A673 (cell line): ENCODE measurements around the gene POM121L2. TPM values are rescaled to one million over a fixed set of nuclear protein-coding genes. Genes with fewer than 3 reads are reported as not detected.

ENCODE experiments used
- BruUV-seq: library from RNA; stranded (reverse); fragments of 400-500 nt; replicated peaks from 2 replicates; lab custom pipeline; 2021; lab: Mats Ljungman, UMichigan
- CTCF ChIA-PET: fragments of 300-600 bp; sonication (Branson Sonifier 250); formaldehyde crosslinking; loops from one replicate; lab custom pipeline; 2022; ENCODE audit warnings: antibody characterized with exemption; lab: Charles Lee
- POLR2A ChIA-PET: fragments of 300-600 bp; sonication (Branson Sonifier 250); formaldehyde crosslinking; loops from one replicate; lab custom pipeline; 2022; ENCODE audit warnings: antibody characterized with exemption; ENCODE audit not compliant: low non-redundant PET; lab: Charles Lee
- DNase-seq: peaks from one replicate; pipeline ENCODE4 v3.0.0-alpha.2; 2015; ENCODE audit warnings: low spot score
- H3K27ac ChIP-seq: fragments of 200-600 bp; sonication (generic); 2 replicates; pipeline ENCODE4 v1.5.1; 2016; ENCODE audit warnings: mixed run types, low read depth, mild to moderate bottlenecking, mixed read lengths, antibody characterized with exemption, low read length; ENCODE audit not compliant: poor library complexity, severe bottlenecking
- H3K27me3 ChIP-seq: fragments of 200-600 bp; sonication (generic); replicated peaks from 2 replicates; pipeline ENCODE4 v1.6.1; 2017; ENCODE audit warnings: mixed run types, low read depth, mild to moderate bottlenecking, mixed read lengths, antibody characterized with exemption, low read length; ENCODE audit not compliant: insufficient read depth, poor library complexity
- H3K36me3 ChIP-seq: fragments of 200-600 bp; sonication (generic); 2 replicates; pipeline ENCODE4 v1.6.1; 2016; ENCODE audit warnings: mixed run types, mild to moderate bottlenecking, mixed read lengths, antibody characterized with exemption, low read length; ENCODE audit not compliant: insufficient read depth, poor library complexity, severe bottlenecking
- H3K4me1 ChIP-seq: fragments of 200-600 bp; sonication (generic); 2 replicates; pipeline ENCODE4 v1.6.1; 2017; ENCODE audit warnings: mixed run types, mild to moderate bottlenecking, mixed read lengths, antibody characterized with exemption, low read length; ENCODE audit not compliant: insufficient read depth, poor library complexity, severe bottlenecking
- H3K4me3 ChIP-seq: fragments of 200-600 bp; sonication (generic); 2 replicates; pipeline ENCODE4 v1.5.1; 2016; ENCODE audit warnings: low read depth, mixed run types, mild to moderate bottlenecking, mixed read lengths, low read length; ENCODE audit not compliant: poor library complexity, severe bottlenecking
- H3K9me3 ChIP-seq: fragments of 200-600 bp; sonication (generic); 2 replicates; pipeline ENCODE4 v1.6.1; 2016; ENCODE audit warnings: mixed run types, low read depth, mild to moderate bottlenecking, mixed read lengths, antibody characterized with exemption, low read length; ENCODE audit not compliant: poor library complexity, severe bottlenecking
- CTCF ChIP-seq: fragments of 300-800, 200-600 bp; sonication (generic); conservative IDR thresholded peaks from 2 replicates; pipeline ENCODE4 v1.5.1; 2017; ENCODE audit warnings: low read depth, mild to moderate bottlenecking, antibody characterized with exemption, low read length, moderate library complexity, mixed read lengths
- EZH2 ChIP-seq: fragments of 200-600 bp; sonication (generic); IDR thresholded peaks from 2 replicates; pipeline ENCODE4 v1.6.1; 2017; ENCODE audit warnings: borderline replicate concordance, low read depth, mild to moderate bottlenecking, mixed read lengths, antibody characterized with exemption, low read length; ENCODE audit not compliant: poor library complexity, severe bottlenecking
- intact Hi-C: fragments of 100-400 bp; cut with micrococcal nuclease; formaldehyde crosslinking; loops from one replicate; pipeline ENCODE4 v1.10.0; 2022; ENCODE audit not compliant: unreplicated experiment
- total RNA-seq: library from RNA; stranded (reverse); gene quantifications from 2 replicates; pipeline ENCODE4 v1.2.3, GENCODE V29; 2021

POM121L2 gene
- total RNA-seq, 1 experiment from 2014 or later = not detected

- Histone ChIP-seq H3K4me3 (no peak overlapping the region), H3K9me3 (no peaks in the 10 kb centered on the region), H3K27me3 (no peaks in the 10 kb centered on the region), H3K27ac (no peak overlapping the region), H3K4me1 (peaks cover 6% of the 10 kb centered on the region), H3K36me3 (no peaks in the 10 kb centered on the region)
- CTCF ChIA-PET = no interaction called here
- TF ChIP-seq CTCF (no peak), EZH2 (no peak)
- BruUV-seq = no TSS peak
- no peak for DNase-seq
- intact Hi-C loops = no loop called here
- POLR2A ChIA-PET = no interaction called here
Observed at GRCh38 chr6:27283279-27283678, 28.8 kb downstream of the POM121L2 start.

GRCh38 chr6:27281569-27281968 is 30.5 kb downstream of the POM121L2 start:
- intact Hi-C loops = no loop called here
- BruUV-seq = no TSS peak
- peak overlapping the region; percentile 54 for H3K4me3 ChIP-seq

GRCh38 chr6:27281105-27281539 is 31.0 kb downstream of the POM121L2 start:
- no peak overlapping the region for H3K27ac ChIP-seq
- H3K27me3 ChIP-seq = no peaks in the 10 kb centered on the region
- H3K9me3 ChIP-seq = no peaks in the 10 kb centered on the region
- CTCF ChIA-PET = interaction anchor here (0.7 kb wide), 1 partner anchor 413 kb away, joined by 4 read pairs; no protein-coding TSS in a partner anchor
- H3K36me3 ChIP-seq = no peaks in the 10 kb centered on the region
- DNase-seq = peak; percentile 54
- peak overlapping the region; percentile 54 for H3K4me3 ChIP-seq
- peaks cover 6% of the 10 kb centered on the region for H3K4me1 ChIP-seq
- intact Hi-C loops = no loop called here
- TF ChIP-seq EZH2 = no peak
- no peak for TF ChIP-seq CTCF
- POLR2A ChIA-PET = no interaction called here
- BruUV-seq = no TSS peak

More at GRCh38 chr6:27281569-27281968, 30.5 kb downstream of the POM121L2 start:
- Histone ChIP-seq H3K27ac (no peak overlapping the region), H3K27me3 (no peaks in the 10 kb centered on the region), H3K9me3 (no peaks in the 10 kb centered on the region), H3K36me3 (no peaks in the 10 kb centered on the region), H3K4me1 (peaks cover 6% of the 10 kb centered on the region)
- POLR2A ChIA-PET = no interaction called here
- CTCF ChIA-PET = no interaction called here
- DNase-seq = no peak
- TF ChIP-seq EZH2 (no peak), CTCF (no peak)
